GM23338 (cell line): Measurements from ENCODE around the gene STX1B. TPM values are rescaled to one million over a fixed set of nuclear protein-coding genes. Genes with fewer than 3 reads are reported as not detected.

Experiments
- ATAC-seq: fragments of 200-7000 bp; cut with Tn5 transposase; 3 replicates; pipeline ENCODE4 v1.9.1; 2020
- DNase-seq: peaks from one replicate; pipeline ENCODE4 v3.0.0-alpha.2; 2015; ENCODE audit warnings: low spot score
- H2AFZ ChIP-seq: fragments of 200-600 bp; sonication (generic); 2 replicates; pipeline ENCODE4 v1.8.0; 2016; ENCODE audit warnings: antibody characterized with exemption, mild to moderate bottlenecking, moderate library complexity
- H3F3A ChIP-seq: fragments of 200-600 bp; sonication (generic); replicated peaks from 2 replicates; pipeline ENCODE4 v1.8.0; 2017; ENCODE audit warnings: antibody characterized with exemption, mixed run types, low read depth
- H3K27ac ChIP-seq: fragments of 200-600 bp; sonication (generic); 2 replicates; pipeline ENCODE4 v1.6.1; 2016; ENCODE audit warnings: low read depth
- H3K27me3 ChIP-seq: fragments of 200-600 bp; sonication (generic); 2 replicates; pipeline ENCODE4 v1.8.0; 2016; ENCODE audit warnings: mild to moderate bottlenecking, mixed run types, moderate library complexity; ENCODE audit not compliant: insufficient read depth
- H3K36me3 ChIP-seq: fragments of 200-600 bp; sonication (generic); 2 replicates; pipeline ENCODE4 v1.8.0; 2016; ENCODE audit warnings: mild to moderate bottlenecking; ENCODE audit not compliant: insufficient read depth
- H3K4me1 ChIP-seq: fragments of 200-600 bp; sonication (generic); 2 replicates; pipeline ENCODE4 v1.8.0; 2016; ENCODE audit warnings: mild to moderate bottlenecking, moderate library complexity; ENCODE audit not compliant: insufficient read depth
- H3K4me2 ChIP-seq: fragments of 200-600 bp; sonication (generic); 2 replicates; pipeline ENCODE4 v1.7.1; 2017; ENCODE audit warnings: mixed run types
- H3K4me3 ChIP-seq: fragments of 200-600 bp; sonication (generic); 2 replicates; pipeline ENCODE4 v1.6.1; 2016; ENCODE audit warnings: mixed run types
- H3K79me2 ChIP-seq: fragments of 200-600 bp; sonication (generic); replicated peaks from 2 replicates; pipeline ENCODE4 v1.8.0; 2017; ENCODE audit warnings: mild to moderate bottlenecking; ENCODE audit not compliant: insufficient read depth
- H3K9me2 ChIP-seq: fragments of 200-600 bp; sonication (generic); 2 replicates; pipeline ENCODE4 v1.8.0; 2017; ENCODE audit not compliant: insufficient read depth
- H4K20me1 ChIP-seq: fragments of 200-600 bp; sonication (generic); replicated peaks from 2 replicates; pipeline ENCODE4 v1.8.0; 2017; ENCODE audit warnings: mild to moderate bottlenecking; ENCODE audit not compliant: insufficient read depth
- H3K27ac Mint-ChIP-seq: 2 replicates; pipeline ENCODE4 v1.8.0; 2020; ENCODE audit warnings: inconsistent platforms, mild to moderate bottlenecking, moderate library complexity, mixed read lengths
- H3K27me3 Mint-ChIP-seq: 3 replicates; pipeline ENCODE4 v1.8.0; 2022; ENCODE audit warnings: low read depth, mild to moderate bottlenecking, moderate library complexity, mixed read lengths, inconsistent platforms; ENCODE audit not compliant: insufficient read depth, poor library complexity
- H3K36me3 Mint-ChIP-seq: 3 replicates; pipeline ENCODE4 v1.8.0; 2021; ENCODE audit warnings: low read depth, mild to moderate bottlenecking, inconsistent platforms, moderate library complexity, mixed read lengths
- H3K4me1 Mint-ChIP-seq: 3 replicates; pipeline ENCODE4 v1.8.0; 2020; ENCODE audit warnings: mild to moderate bottlenecking, inconsistent platforms, mixed read lengths
- H3K4me3 Mint-ChIP-seq: 3 replicates; pipeline ENCODE4 v1.8.0; 2021; ENCODE audit warnings: moderate library complexity, mild to moderate bottlenecking, inconsistent platforms, mixed read lengths
- H3K9me3 Mint-ChIP-seq: 3 replicates; pipeline ENCODE4 v1.8.0; 2020; ENCODE audit warnings: moderate library complexity, mild to moderate bottlenecking, inconsistent platforms, mixed read lengths
- CTCF ChIP-seq, 2 experiments: fragments of 200-600 bp in 1 of 2; sonication (generic) in 1 of 2; conservative IDR thresholded peaks; 2 replicates each; pipeline versions ENCODE4 v1.5.1 to v1.6.1; 2016 to 2017; ENCODE audit warnings: antibody characterized with exemption in 2 of 2, low read depth in 2 of 2, mild to moderate bottlenecking in 2 of 2, moderate library complexity in 1 of 2
- ETS1 ChIP-seq: IDR thresholded peaks from 2 replicates; pipeline ENCODE4 v1.6.1; 2016; ENCODE audit warnings: antibody characterized with exemption
- EZH2 ChIP-seq: fragments of 200-600 bp; sonication (generic); IDR thresholded peaks from one replicate; pipeline ENCODE4 v1.8.0; 2017; ENCODE audit warnings: antibody characterized with exemption, mild to moderate bottlenecking, low read depth; ENCODE audit not compliant: unreplicated experiment
- EZH2phosphoT487 ChIP-seq: fragments of 200-600 bp; sonication (generic); IDR thresholded peaks from one replicate; pipeline ENCODE4 v1.8.1; 2018; ENCODE audit warnings: antibody characterized with exemption; ENCODE audit not compliant: unreplicated experiment
- NANOG ChIP-seq: IDR thresholded peaks from 2 replicates; pipeline ENCODE4 v1.6.1; 2016; ENCODE audit warnings: antibody characterized with exemption, borderline replicate concordance
- POLR2AphosphoS5 ChIP-seq: IDR thresholded peaks from 2 replicates; pipeline ENCODE4 v1.6.1; 2016; ENCODE audit warnings: antibody characterized with exemption, low read depth
- STAT1 ChIP-seq: IDR thresholded peaks from one replicate; pipeline ENCODE4 v1.6.1; 2016; ENCODE audit warnings: antibody characterized with exemption; ENCODE audit not compliant: unreplicated experiment
- ZNF462 ChIP-seq: fragments of 250-450 bp; sonication (Bioruptor Pico); IDR thresholded peaks from 2 replicates; pipeline ENCODE4 v1.5.0; 2020; ENCODE audit warnings: mild to moderate bottlenecking, moderate library complexity
- polyA plus RNA-seq: library from polyadenylated mRNA; unstranded; fragments of >200 nt; fragmentation: Nextera tagmentation; extraction: Ambion mirVana; gene quantifications from 2 replicates; pipeline ENCODE4 v1.2.1, GENCODE V29; 2016
- total RNA-seq: library from RNA; depleted of rRNA; stranded (reverse); fragments of >200 nt; shearing (Covaris generic); gene quantifications from 2 replicates; pipeline ENCODE4 v1.2.3, GENCODE V29; 2014

Gene STX1B
- total and polyA plus RNA-seq, 2 experiments from 2014 or later: 1.7 to 9.5 TPM

- H4K20me1 ChIP-seq: peaks cover 21% of the 10 kb centered on the region
- no peak for TF ChIP-seq NANOG
- TF ChIP-seq POLR2AphosphoS5: peak; percentile 47
- no peak for TF ChIP-seq EZH2
- no peak for TF ChIP-seq STAT1
- TF ChIP-seq ETS1: peak; percentile 9; the same call in 1 of the 2 replicates
- TF ChIP-seq ZNF462 (CRISPR knock-in tag): no peak
- peak; percentile 27 to 35 for TF ChIP-seq CTCF (conservative IDR thresholded peaks at IDR 0.05; ENCODE audit: low read depth in 2 of 2)
- no peak for TF ChIP-seq EZH2phosphoT487
- H3K79me2 ChIP-seq: peaks cover 29% of the 10 kb centered on the region
- H3F3A ChIP-seq: peaks cover 27% of the 10 kb centered on the region
- peaks cover 13% of the 10 kb centered on the region for H3K27me3 Mint-ChIP-seq
- H3K4me3 ChIP-seq: peak overlapping the region; percentile 100
- peak overlapping the region; percentile 94 for H3K4me3 Mint-ChIP-seq
- H3K36me3 ChIP-seq: peaks cover 29% of the 10 kb centered on the region
- H3K27me3 ChIP-seq: no peaks in the 10 kb centered on the region
- peak overlapping the region; percentile 100 for H2AFZ ChIP-seq
- H3K9me3 Mint-ChIP-seq: no peaks in the 10 kb centered on the region
- H3K4me1 Mint-ChIP-seq: peaks cover 13% of the 10 kb centered on the region
- no peaks in the 10 kb centered on the region for H3K9me2 ChIP-seq
- ATAC-seq (peak; percentile 62), DNase-seq (peak; percentile 93)
- H3K4me1 ChIP-seq: no peaks in the 10 kb centered on the region
- H3K27ac Mint-ChIP-seq: peak overlapping the region; percentile 100
- peaks cover 34% of the 10 kb centered on the region for H3K36me3 Mint-ChIP-seq
- peak overlapping the region; percentile 99 for H3K4me2 ChIP-seq
- H3K27ac ChIP-seq: peak overlapping the region; percentile 100
These were observed 53.6 kb downstream of the STX1B start for GRCh38 chr16:30956601-30957455.
